ENCODE results near the gene KIF4A.
"Not testable (repeated sequence)": the region's sequence is repeated elsewhere in the genome, so short reads cannot be mapped to it uniquely, and the experiment has no call there.

Gene KIF4A

GRCh38 chrX:70400181-70400580 is 110.3 kb downstream of the KIF4A start:
- DNase-seq = not testable (repeated sequence)

- no peak for DNase-seq
Measured at GRCh38 chrX:70402721-70403120, 112.8 kb downstream of the KIF4A start.

GRCh38 chrX:70405003-70405402 is 115.1 kb downstream of the KIF4A start:
- no peak for DNase-seq

GRCh38 chrX:70410921-70411320 is 121.0 kb downstream of the KIF4A start:
- no peak for DNase-seq

DNA sequence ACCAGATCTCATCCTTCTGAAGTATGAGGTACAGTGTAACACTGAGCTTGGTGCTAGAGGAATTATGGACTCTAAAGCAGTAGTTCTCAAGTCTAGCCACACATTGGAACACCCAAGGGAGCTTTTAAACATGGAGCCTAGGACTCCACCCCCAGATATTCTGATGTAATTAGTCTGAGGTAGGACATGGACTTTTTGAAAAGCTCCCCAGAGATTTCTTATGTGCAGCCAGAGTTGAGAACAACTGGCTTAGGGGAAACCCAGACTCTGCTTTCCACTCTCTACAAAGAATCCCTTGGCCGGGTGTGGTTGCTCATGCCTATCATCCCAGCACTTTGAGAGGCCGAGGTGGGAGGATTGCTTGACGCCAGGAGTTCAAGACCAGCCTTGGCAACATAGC is 121.6 kb downstream of the KIF4A start:
- no peak for DNase-seq

- peak; percentile 13 for DNase-seq
Measured at GRCh38 chrX:70421618-70422017, 131.7 kb downstream of the KIF4A start.

DNA sequence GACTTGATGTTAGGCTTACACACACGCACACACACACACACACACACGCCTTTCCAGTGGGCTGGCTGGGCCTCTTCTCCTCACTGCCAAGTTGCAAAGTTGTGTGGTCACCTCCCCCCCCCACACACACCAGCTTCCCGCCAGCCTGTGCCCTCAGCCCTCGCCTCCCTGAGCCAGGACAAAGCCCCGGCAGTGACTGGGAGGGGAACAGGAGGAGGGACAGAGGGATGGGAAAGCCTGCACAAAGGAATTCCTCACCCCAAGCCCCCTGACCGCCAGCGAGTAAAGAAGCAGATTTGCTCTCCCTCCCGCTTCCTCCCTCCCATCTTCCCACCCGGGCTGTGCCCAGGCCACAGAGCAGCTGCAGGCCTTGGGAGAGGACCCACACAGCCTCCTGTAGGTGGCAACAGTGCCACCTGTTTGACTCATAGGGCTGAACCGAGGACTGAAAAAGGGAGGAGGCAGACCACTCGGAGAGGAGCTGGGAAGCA is 133.0 kb downstream of the KIF4A start, which contains the start of gene GDPD2:
GDPD2 (plus strand) TSS at position 464 of the 491 bp plus-strand sequence. CDS start 1,671 bp downstream, outside the sequence.
- peak; percentile 46 for DNase-seq

DNA sequence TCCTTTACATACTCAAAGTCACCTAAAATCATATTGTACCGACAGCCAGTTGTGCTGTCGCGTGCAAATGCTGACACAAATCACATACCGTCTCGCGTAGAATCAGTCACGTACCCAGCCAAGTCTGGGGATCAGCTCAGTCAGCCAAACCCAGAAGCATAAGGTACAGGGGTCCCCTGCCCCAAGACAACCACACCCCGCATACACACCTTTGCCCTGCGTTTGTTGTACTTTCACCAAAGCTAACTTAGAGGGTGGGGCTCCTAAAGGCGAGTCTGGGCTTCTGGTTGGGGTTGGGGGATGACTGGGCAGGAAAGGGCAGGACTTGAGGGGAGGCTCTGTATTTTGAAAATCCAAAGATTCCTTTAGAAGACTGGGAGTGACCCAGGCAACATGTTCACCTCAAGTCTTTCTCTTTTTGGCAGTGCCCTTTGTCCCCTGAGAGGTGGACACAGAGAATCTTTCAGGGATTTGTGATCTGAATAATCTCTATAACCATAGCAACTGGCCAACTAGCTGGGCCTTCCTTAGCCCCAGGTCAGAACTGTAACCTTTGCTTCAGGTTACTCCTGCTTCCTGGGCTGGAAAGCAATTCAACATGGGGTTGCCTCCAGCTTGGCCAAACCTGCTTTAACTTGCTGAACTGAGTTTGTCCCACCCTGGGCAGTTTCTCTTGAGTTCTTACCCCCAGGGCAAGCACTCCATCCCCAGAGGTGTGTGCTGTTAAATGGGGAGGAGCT is 134.2 kb downstream of the KIF4A start:
- DNase-seq = no peak

DNA sequence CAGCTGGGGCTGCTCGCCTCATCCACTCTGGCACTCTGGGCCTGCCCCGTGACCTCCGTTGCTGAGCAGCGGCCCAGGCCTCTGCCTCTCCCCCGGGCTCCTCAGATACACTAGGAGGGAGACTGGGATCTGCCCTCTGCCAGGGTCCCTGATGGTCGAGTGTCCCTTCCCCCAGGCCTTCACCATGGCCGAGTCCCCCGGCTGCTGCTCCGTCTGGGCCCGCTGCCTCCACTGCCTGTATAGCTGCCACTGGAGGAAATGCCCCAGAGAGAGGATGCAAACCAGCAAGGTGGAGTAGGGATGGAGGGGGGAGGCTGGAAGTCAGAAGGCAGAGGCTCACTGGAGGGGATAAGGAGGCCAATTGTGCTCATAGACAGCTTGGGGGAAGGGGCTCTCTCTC is 134.9 kb downstream of the KIF4A start:
- DNase-seq = no peak

DNA sequence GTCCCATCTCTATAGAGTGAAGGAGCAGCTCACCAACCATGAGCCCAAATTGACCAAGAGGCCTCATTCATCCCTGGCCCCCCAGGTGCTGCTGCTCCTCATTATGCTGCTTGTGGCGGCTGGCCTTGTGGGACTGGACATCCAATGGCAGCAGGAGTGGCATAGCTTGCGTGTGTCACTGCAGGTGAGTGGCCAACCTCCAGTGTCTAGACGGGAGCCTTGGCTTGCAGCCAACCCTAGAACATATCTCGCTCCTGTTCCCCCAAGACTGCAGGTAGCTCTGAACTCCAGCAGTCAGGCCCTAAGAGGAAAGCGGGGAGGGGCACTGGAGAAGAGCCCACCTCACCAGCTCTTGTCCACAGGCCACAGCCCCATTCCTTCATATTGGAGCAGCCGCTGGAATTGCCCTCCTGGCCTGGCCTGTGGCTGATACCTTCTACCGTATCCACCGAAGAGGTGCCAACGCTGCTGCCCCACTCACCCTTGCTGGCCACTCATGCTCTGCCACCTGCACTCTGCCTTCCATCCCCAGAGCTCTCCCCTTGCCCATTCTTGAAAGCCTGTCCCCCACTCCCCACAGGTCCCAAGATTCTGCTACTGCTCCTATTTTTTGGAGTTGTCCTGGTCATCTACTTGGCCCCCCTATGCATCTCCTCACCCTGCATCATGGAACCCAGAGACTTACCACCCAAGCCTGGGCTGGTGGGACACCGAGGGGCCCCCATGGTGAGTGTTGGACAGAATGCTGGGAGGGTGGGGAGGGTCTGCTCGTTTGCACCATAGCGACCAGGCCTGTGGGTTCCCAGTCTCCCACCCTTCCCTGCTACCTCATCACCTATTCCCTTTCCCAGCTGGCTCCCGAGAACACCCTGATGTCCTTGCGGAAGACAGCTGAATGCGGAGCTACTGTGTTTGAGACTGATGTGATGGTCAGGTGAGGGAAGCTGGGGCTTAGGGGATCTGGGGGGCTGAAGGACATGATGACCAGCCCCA is 136.7 kb downstream of the KIF4A start:
- peak; percentile 0 for DNase-seq

GRCh38 chrX:70427365-70427764 is 137.5 kb downstream of the KIF4A start:
- DNase-seq = no peak

- DNase-seq = no peak
Measured at GRCh38 chrX:70429759-70430158, 139.9 kb downstream of the KIF4A start.

DNA sequence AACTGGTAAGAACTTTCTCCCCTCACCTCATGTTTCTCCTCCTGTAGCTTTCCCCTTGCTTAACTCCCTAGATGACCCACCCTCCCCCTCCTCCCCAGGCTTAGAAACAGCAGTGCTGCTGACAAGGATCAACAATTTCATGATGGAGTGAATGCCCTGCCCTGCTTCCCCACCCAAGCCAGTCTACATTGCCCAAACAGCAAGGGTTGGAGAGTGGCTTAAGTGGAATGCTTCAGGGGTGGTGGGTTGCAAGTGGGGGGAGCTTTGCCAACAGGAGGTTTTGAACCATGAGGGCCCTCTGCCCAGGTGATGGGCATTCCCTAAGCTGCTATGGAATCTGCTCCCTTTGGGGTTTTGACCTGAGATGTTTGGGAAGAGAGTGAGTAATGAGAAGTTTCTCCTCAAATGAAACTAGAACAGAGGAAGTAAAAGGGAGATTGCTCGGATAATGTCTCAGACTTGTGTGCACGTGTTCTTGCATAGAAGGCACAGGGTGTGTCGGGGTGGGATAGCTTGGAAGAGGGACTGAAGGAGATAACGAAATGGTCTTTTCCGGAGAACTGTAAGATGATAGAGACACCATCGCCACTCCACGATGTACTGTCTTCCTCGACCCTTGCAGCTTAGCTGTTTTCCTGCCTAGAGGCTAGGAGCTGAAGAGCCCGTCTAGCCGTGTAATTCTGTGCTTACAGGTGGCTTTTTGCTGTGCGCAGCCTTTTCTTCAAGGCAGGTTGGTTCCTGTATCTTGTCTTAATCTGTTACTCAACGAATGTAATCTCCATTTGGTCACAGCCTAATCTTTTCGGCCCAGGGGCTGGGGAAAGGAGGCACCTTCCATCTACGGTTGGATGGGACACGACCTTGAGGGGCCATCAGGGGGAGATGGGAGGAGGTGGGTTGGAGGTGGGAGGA is 143.3 kb downstream of the KIF4A start:
- no peak for DNase-seq

- peak; percentile 80 for DNase-seq
Measured at GRCh38 chrX:70433848-70434351, 144.0 kb downstream of the KIF4A start.

DNA sequence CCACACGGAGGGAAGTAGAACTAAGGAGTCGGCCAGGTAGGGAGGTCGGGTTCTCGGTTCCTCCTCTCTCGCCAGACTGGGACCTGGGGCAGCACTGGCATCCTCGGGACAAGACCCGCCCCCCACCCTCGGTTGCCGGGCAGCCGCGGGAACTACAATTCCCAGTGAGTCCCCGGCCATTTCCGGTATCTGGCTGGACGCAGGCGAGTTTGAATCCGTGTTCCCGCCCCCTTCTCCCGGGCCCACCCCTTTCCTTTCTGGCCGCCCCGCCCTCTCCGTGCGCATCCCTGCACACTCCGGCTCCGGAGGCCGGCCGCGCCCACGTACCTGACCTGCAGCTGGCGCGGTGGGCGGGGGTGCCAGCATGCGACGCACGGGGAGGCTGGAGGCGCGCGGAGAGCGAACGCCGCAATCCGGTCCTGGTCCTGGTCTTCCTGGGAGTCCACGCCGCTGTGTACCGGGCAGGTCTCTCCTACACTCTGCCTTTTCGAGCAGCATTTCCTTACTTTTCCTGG is 144.5 kb downstream of the KIF4A start:
- DNase-seq = peak; percentile 92

- DNase-seq = no peak
Measured at GRCh38 chrX:70434914-70435586, 145.1 kb downstream of the KIF4A start.

DNA sequence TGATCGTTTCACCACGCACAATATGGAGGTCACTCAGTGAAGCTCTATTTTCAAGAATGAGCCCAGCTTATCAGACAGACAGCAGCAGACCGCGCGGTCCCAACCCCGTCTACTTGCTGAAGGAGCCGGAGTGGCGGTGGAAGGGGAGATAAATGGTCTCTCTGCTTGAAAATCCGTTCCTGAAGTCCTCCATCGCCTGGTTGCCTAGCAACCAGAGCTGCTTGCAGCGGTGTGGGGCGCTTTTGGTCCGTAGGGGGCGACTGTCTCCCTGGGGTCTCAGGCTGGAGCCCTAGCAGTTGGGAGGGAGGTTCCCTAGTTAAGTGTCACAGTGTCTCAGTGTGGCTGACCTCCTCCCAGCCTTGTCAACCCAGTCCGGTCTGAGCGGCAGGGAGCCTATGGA is 146.4 kb downstream of the KIF4A start:
- DNase-seq = peak; percentile 53

DNA sequence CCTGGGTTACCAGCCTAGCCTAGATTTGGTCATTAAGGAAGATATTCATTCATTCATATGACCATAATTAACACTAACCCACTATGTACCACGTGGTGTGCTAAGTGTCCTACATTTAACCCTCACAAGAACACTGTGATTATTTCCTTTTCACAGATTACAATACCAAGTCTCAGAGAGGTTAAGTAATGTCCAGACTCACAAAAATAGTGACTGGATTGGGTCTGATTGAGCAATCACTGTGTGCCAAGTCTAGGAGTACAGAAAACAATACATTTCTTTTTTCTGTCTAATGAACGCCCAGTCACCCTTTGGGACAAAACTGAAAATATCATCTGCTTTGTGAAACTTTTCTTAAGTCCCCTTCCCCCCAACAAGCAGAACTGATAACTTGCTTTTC is 147.1 kb downstream of the KIF4A start:
- no peak for DNase-seq

DNA sequence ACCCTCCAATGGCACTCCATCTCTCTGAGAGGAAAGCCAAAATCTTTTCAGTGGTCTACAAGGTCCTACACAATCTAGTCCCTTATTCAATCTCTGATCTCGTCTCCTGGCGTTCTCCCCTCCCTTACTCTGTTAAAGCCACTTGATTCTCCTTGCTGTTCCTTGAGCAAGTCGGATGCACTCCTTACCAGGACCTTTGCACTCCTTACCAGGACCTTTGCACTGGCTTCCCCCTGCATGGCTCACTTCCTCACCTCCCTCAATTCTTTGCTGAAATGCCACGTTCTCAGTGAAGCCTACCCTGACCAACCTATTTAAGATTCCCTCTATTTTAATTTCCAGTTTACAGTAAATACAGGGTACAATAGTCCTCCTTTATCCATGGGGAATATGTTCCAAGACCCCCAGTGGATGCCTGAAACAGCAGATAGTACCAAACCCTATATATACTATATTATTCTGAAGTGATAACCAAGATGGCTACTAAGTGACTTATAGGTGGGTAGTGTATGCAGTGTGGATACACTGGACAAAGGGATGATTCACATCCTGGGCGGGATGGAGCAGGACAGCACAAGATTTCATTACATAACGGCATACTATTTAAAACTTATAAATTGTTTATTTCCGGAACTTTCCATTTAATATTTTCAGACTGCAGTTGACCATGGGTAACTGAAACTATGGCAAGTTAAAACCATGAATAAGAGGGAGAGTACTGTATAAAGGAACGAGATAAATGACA is 148.2 kb downstream of the KIF4A start:
- no peak for DNase-seq

GRCh38 chrX:70439016-70439415 is 149.1 kb downstream of the KIF4A start:
- no peak for DNase-seq

GRCh38 chrX:70442224-70442623 is 152.3 kb downstream of the KIF4A start:
- DNase-seq = no peak
